K562 (cell line): ENCODE measurements around the gene UNC13C. TPM values are rescaled to one million over a fixed set of nuclear protein-coding genes. Genes with fewer than 3 reads are reported as not detected.

Experiments used
- ATAC-seq: fragments of 200-7000 bp; cut with Tn5 transposase; 3 replicates; pipeline ENCODE4 v1.9.1; 2020; ENCODE audit warnings: moderate library complexity
- BruUV-seq: library from RNA; stranded (reverse); fragments of 400-500 nt; replicated peaks from 2 replicates; lab custom pipeline; 2021; lab: Mats Ljungman, UMichigan
- CTCF ChIA-PET: fragments of 300-600 bp; formaldehyde crosslinking; extraction: SDS; loops from one replicate; lab custom pipeline; 2021; ENCODE audit warnings: low intra/inter-chr PET ratio; lab: Yijun Ruan, JAX
- POLR2A ChIA-PET: fragments of 300-600, 350-650 bp; sonication (Branson Sonifier 250); formaldehyde crosslinking; extraction: SDS; loops from one replicate; lab custom pipeline; 2021; ENCODE audit warnings: antibody characterized with exemption, inconsistent platforms; lab: Yijun Ruan, JAX
- DNase-seq, 4 experiments: peaks; one replicate each; pipeline versions ENCODE4 v3.0.0 to v3.0.0-alpha.2; 2011 to 2018; ENCODE audit warnings: low spot score in 3 of 4, mixed read lengths in 3 of 4; ENCODE audit errors: extremely low read depth in 1 of 4
- FAIRE-seq: peaks from 2 replicates; lab custom pipeline; 2011; peaks lifted over from hg19 to GRCh38; lab: Jason Lieb, UNC
- H2AFZ ChIP-seq: 2 replicates; pipeline ENCODE4 v1.6.0; 2011; ENCODE audit warnings: low read depth, low read length, control low read depth, inconsistent platforms
- H3K27ac ChIP-seq: fragments of 200-600 bp; 3 replicates; pipeline ENCODE4 v1.8.0; 2011; ENCODE audit warnings: low read depth, mild to moderate bottlenecking, control low read depth, inconsistent platforms, low read length, moderate library complexity, mixed read lengths; ENCODE audit errors: extremely low read depth
- H3K27me3 ChIP-seq, 2 experiments: fragments of 300-600 bp in 1 of 2; 2 replicates in 1 of 2; 3 replicates in 1 of 2; pipeline versions ENCODE4 v1.6.0 to v1.8.0; 2011; ENCODE audit warnings: inconsistent platforms in 2 of 2, low read length in 2 of 2, mild to moderate bottlenecking in 1 of 2, mixed read lengths in 1 of 2, moderate library complexity in 1 of 2; ENCODE audit not compliant: control insufficient read depth in 2 of 2, insufficient read depth in 2 of 2
- H3K36me3 ChIP-seq: fragments of 300-600 bp; 3 replicates; pipeline ENCODE4 v1.8.0; 2011; ENCODE audit warnings: mild to moderate bottlenecking, low read length, inconsistent platforms; ENCODE audit not compliant: control insufficient read depth, insufficient read depth
- H3K4me1 ChIP-seq, 2 experiments: fragments of 200-600 bp in 1 of 2; replicated peaks in 1 of 2; 2 replicates in 1 of 2; 3 replicates in 1 of 2; pipeline versions ENCODE4 v1.5.1 to v1.8.0; 2011; ENCODE audit warnings: inconsistent platforms in 2 of 2, low read length in 2 of 2, mild to moderate bottlenecking in 1 of 2, mixed read lengths in 1 of 2, moderate library complexity in 1 of 2; ENCODE audit not compliant: control insufficient read depth in 2 of 2, insufficient read depth in 2 of 2
- H3K4me2 ChIP-seq: 2 replicates; pipeline ENCODE4 v1.6.1; 2011; ENCODE audit warnings: low read length, control low read depth, inconsistent platforms, mixed read lengths; ENCODE audit not compliant: insufficient read depth
- H3K4me3 ChIP-seq: fragments of 200-600 bp; sonication (generic), shearing (Covaris generic); 2 replicates; pipeline ENCODE4 v1.5.1; 2016; ENCODE audit warnings: control low read depth, inconsistent platforms
- H3K79me2 ChIP-seq: fragments of 200-600 bp; 3 replicates; pipeline ENCODE4 v1.8.0; 2011; ENCODE audit warnings: low read length, inconsistent platforms; ENCODE audit not compliant: control insufficient read depth, insufficient read depth
- H3K9ac ChIP-seq, 2 experiments: 2 replicates each; pipeline versions ENCODE4 v1.6.0 to v1.6.1; 2011; ENCODE audit warnings: low read depth in 2 of 2, low read length in 2 of 2, control low read depth in 1 of 2, inconsistent platforms in 1 of 2, mild to moderate bottlenecking in 1 of 2, mixed read lengths in 1 of 2; ENCODE audit not compliant: insufficient read depth in 1 of 2
- H3K9me1 ChIP-seq: one replicate; pipeline ENCODE4 v1.6.0; 2011; ENCODE audit warnings: inconsistent platforms, mild to moderate bottlenecking, low read length, moderate library complexity; ENCODE audit not compliant: control insufficient read depth, insufficient read depth
- H3K9me3 ChIP-seq: replicated peaks from 2 replicates; pipeline ENCODE4 v1.5.1; 2011; ENCODE audit warnings: low read depth, low read length, inconsistent platforms; ENCODE audit not compliant: control insufficient read depth, insufficient read depth
- H4K20me1 ChIP-seq: replicated peaks from 2 replicates; pipeline ENCODE4 v1.6.1; 2011; ENCODE audit warnings: low read length, inconsistent platforms, mixed read lengths; ENCODE audit not compliant: control insufficient read depth, insufficient read depth
- C11orf30 ChIP-seq: fragments of 450-650 bp; IDR thresholded peaks from 2 replicates; pipeline ENCODE4 v1.6.1; 2016; ENCODE audit warnings: low read depth, mild to moderate bottlenecking
- ETV1 ChIP-seq: fragments of 450-650 bp; conservative IDR thresholded peaks from 2 replicates; pipeline ENCODE4 v1.6.1; 2016; ENCODE audit warnings: missing genetic modification characterization, control low read depth, low read depth, missing compliant biosample characterization
- FOXJ2 ChIP-seq: fragments of 200-800 bp; sonication (Bioruptor generic); IDR thresholded peaks from 2 replicates; pipeline ENCODE4 v1.6.1; 2016; ENCODE audit warnings: missing genetic modification characterization, missing compliant biosample characterization
- KLF1 ChIP-seq: fragments of 450-650 bp; IDR thresholded peaks from 2 replicates; pipeline ENCODE4 v1.6.1; 2016; ENCODE audit warnings: missing genetic modification characterization, missing compliant biosample characterization
- MXI1 ChIP-seq: IDR thresholded peaks from 2 replicates; pipeline ENCODE4 v1.6.1; 2011; ENCODE audit warnings: low read depth, mild to moderate bottlenecking, improper control_type of control experiment, low read length
- NRF1 ChIP-seq, 2 experiments: fragments of 450-650 bp; IDR thresholded peaks in 1 of 2; conservative IDR thresholded peaks in 1 of 2; 2 replicates each; pipeline ENCODE4 v1.6.1; 2014; ENCODE audit warnings: mild to moderate bottlenecking in 2 of 2
- SMAD1 ChIP-seq: fragments of 150-350 bp; IDR thresholded peaks from 2 replicates; pipeline ENCODE4 v1.6.1; 2014; ENCODE audit warnings: low read length, low read depth; ENCODE audit not compliant: partially characterized antibody
- SMAD3 ChIP-seq: fragments of 450-650 bp; formaldehyde crosslinking; conservative IDR thresholded peaks from 2 replicates; pipeline ENCODE4 v1.4.0; 2020; ENCODE audit warnings: mild to moderate bottlenecking
- TARDBP ChIP-seq: fragments of 450-650 bp; IDR thresholded peaks from 2 replicates; pipeline ENCODE4 v1.6.1; 2016
- TBL1XR1 ChIP-seq, 2 experiments: IDR thresholded peaks; 2 replicates each; pipeline ENCODE4 v1.6.1; 2012; ENCODE audit warnings: improper control_type of control experiment in 2 of 2, low read length in 2 of 2, mild to moderate bottlenecking in 1 of 2
- ZNF239 ChIP-seq: fragments of 250-450 bp; sonication (Bioruptor Pico); IDR thresholded peaks from 2 replicates; pipeline ENCODE4 v1.4.0; 2020; ENCODE audit warnings: mild to moderate bottlenecking
- ZNF324 ChIP-seq: fragments of 250-450 bp; sonication (Bioruptor Pico); IDR thresholded peaks from 2 replicates; pipeline ENCODE4 v1.4.0; 2020; ENCODE audit warnings: mild to moderate bottlenecking
- ZNF507 ChIP-seq: conservative IDR thresholded peaks from 2 replicates; pipeline ENCODE4 v1.6.1; 2017; ENCODE audit warnings: missing genetic modification characterization, missing compliant biosample characterization
- ZNF766 ChIP-seq: fragments of 200-800 bp; sonication (Bioruptor generic); conservative IDR thresholded peaks from 2 replicates; pipeline ENCODE4 v1.6.1; 2016; ENCODE audit warnings: missing genetic modification characterization, missing compliant biosample characterization
- ZNF79 ChIP-seq: fragments of 250-450 bp; sonication (Bioruptor Pico); IDR thresholded peaks from 2 replicates; pipeline ENCODE4 v1.4.0; 2020; ENCODE audit warnings: low read depth, mild to moderate bottlenecking, moderate library complexity
- WGBS: fragments of 100-300 bp; shearing (Covaris generic); methylation state at CpG from one replicate; pipeline ENCODE4 v1.1.6; 2016; ENCODE audit warnings: low coverage, mixed read lengths; ENCODE audit not compliant: insufficient coverage; ENCODE audit errors: missing lambda C conversion rate; 5-methylcytosine and 5-hydroxymethylcytosine counted together
- in situ Hi-C: fragments of 300-500 bp; cut with MboI; formaldehyde crosslinking; loops from 4 replicates; pipeline ENCODE4 v1.15.0; 2018; ENCODE audit warnings: inconsistent platforms, mixed read lengths
- intact Hi-C: fragments of 100-400 bp; cut with micrococcal nuclease; formaldehyde crosslinking; loops from 2 replicates; pipeline ENCODE4 v1.14.2; 2022
- polyA plus RNA-seq, 8 experiments: library from polyadenylated mRNA; depleted of rRNA in 4 of 8; stranded (reverse) in 5 of 8; unstranded in 3 of 8; fragments of >200 nt; fragmentation: Nextera tagmentation in 2 of 8; fragmentation: Illumina TruSeq in 1 of 8; extraction: Ambion mirVana in 2 of 8; extraction: Trizol in 1 of 8; gene quantifications; 2 replicates each; pipeline versions ENCODE4 v1.2.1 to v1.2.3, GENCODE V29; 2011 to 2014; ENCODE audit warnings: inconsistent platforms in 1 of 8, missing spikeins in 1 of 8
- total RNA-seq, 7 experiments: library from RNA; depleted of rRNA in 6 of 7; stranded (reverse); fragments of >200 nt in 6 of 7; fragmentation: Illumina TruSeq in 2 of 7; extraction: Trizol in 2 of 7; gene quantifications; 2 replicates each; pipeline versions ENCODE4 v1.2.1 to v1.2.3, GENCODE V29; 2011 to 2021; ENCODE audit warnings: low replicate concordance in 1 of 7
- TF ChIP-seq, protein P1 (sequence below): sonication (generic); formaldehyde crosslinking; IDR thresholded peaks from 2 replicates; pipeline ENCODE4 v1.8.0; 2022; ENCODE audit warnings: missing genetic modification reagents, mild to moderate bottlenecking, borderline replicate concordance
- TF ChIP-seq, protein P2 (sequence below): fragments of 450-650 bp; IDR thresholded peaks from 2 replicates; pipeline ENCODE4 v1.6.1; 2018; ENCODE audit not compliant: partially characterized antibody

The UNC13C gene
- total and polyA plus RNA-seq, 9 of the 15 experiments (the other 6 are each of a cell fraction or from before 2014, with no cell fraction given) = not detected

DNA sequence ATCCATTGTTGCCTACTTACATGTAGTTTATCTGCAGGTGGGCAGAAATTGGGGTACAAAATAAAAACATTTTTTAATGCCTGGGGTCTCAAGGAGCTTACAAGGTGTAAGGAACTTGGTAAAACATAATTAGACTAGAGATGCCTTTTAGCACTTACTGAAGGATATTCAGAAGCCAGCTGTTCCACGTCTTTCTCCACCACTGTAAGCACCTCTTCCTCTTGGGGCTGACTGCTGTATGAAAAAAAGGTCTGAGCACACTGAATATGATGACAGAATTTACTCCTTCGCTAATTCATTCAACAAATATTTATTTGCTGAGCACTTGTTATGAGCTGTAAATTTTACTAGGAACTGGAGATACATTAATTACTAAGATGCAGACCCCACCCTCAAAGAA, 539.1 kb downstream of the UNC13C start (continued):
- TF ChIP-seq, protein P1, sequence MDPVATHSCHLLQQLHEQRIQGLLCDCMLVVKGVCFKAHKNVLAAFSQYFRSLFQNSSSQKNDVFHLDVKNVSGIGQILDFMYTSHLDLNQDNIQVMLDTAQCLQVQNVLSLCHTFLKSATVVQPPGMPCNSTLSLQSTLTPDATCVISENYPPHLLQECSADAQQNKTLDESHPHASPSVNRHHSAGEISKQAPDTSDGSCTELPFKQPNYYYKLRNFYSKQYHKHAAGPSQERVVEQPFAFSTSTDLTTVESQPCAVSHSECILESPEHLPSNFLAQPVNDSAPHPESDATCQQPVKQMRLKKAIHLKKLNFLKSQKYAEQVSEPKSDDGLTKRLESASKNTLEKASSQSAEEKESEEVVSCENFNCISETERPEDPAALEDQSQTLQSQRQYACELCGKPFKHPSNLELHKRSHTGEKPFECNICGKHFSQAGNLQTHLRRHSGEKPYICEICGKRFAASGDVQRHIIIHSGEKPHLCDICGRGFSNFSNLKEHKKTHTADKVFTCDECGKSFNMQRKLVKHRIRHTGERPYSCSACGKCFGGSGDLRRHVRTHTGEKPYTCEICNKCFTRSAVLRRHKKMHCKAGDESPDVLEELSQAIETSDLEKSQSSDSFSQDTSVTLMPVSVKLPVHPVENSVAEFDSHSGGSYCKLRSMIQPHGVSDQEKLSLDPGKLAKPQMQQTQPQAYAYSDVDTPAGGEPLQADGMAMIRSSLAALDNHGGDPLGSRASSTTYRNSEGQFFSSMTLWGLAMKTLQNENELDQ (CRISPR knock-in tag) = no peak
- TF ChIP-seq ZNF324 (CRISPR knock-in tag) (no peak), ETV1 (tag) (no peak), TARDBP (no peak), ZNF79 (CRISPR knock-in tag) (no peak)

DNA sequence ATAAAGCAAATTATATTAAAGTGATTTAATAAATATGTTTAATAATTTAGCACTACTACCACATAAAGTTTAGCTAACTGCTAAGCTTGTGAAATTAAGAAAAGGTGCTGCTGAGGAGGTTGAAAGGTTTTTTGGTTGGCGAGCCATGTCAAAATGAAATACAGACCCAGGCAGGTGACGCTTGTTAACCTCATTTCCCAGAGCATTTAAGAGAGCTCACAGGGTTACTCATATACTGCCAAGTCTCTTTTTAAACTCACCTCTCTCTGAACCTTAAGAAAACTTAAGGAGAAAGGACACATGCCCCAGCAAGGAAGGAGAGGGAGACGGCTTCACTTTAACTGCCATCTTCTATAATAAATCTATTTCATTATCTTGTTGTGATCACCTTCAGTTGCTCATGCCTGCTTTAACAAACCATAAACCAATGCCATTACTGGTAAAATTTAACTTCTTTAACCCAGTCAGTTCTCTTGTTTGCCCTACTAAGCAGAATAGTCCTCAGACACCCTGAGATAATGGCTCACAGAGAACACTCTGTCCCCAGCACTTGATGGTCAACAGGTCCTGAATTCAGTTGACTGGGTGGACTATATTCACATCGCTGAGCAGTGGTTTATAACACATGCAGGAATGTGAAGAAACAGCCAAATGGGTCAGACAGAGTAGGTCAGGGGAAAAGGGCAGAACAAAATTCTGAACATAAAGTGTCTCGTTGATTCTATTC, 540.1 kb downstream of the UNC13C start:
- FAIRE-seq = no peak
- 0% methylated on average over 5 of the region's 5 CpGs for WGBS
- TF ChIP-seq C11orf30 = no peak
- no peak for TF ChIP-seq ZNF239 (CRISPR knock-in tag)
- no peak for TF ChIP-seq NRF1 (conservative IDR thresholded peaks at IDR 0.05 in 1 of 2, IDR thresholded peaks at IDR 0.05 in 1 of 2)
- TF ChIP-seq SMAD1 = no peak
- TF ChIP-seq SMAD3 (CRISPR knock-in tag) = no peak
- no peak for TF ChIP-seq ZNF507
- no peak for TF ChIP-seq MXI1
- TF ChIP-seq KLF1 (tag) = no peak
- no peak for TF ChIP-seq ZNF766 (CRISPR knock-in tag)
- TF ChIP-seq, protein P2, sequence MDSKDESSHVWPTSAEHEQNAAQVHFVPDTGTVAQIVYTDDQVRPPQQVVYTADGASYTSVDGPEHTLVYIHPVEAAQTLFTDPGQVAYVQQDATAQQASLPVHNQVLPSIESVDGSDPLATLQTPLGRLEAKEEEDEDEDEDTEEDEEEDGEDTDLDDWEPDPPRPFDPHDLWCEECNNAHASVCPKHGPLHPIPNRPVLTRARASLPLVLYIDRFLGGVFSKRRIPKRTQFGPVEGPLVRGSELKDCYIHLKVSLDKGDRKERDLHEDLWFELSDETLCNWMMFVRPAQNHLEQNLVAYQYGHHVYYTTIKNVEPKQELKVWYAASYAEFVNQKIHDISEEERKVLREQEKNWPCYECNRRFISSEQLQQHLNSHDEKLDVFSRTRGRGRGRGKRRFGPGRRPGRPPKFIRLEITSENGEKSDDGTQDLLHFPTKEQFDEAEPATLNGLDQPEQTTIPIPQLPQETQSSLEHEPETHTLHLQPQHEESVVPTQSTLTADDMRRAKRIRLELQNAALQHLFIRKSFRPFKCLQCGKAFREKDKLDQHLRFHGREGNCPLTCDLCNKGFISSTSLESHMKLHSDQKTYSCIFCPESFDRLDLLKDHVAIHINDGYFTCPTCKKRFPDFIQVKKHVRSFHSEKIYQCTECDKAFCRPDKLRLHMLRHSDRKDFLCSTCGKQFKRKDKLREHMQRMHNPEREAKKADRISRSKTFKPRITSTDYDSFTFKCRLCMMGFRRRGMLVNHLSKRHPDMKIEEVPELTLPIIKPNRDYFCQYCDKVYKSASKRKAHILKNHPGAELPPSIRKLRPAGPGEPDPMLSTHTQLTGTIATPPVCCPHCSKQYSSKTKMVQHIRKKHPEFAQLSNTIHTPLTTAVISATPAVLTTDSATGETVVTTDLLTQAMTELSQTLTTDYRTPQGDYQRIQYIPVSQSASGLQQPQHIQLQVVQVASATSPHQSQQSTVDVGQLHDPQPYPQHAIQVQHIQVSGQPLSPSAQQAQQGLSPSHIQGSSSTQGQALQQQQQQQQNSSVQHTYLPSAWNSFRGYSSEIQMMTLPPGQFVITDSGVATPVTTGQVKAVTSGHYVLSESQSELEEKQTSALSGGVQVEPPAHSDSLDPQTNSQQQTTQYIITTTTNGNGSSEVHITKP = no peak
- no peak for TF ChIP-seq TBL1XR1 (IDR thresholded peaks at IDR 0.05; ENCODE audit: low read length in 2 of 2)
- TF ChIP-seq FOXJ2 = no peak

More for the DNA sequence above, 540.1 kb downstream of the UNC13C start:
- intact Hi-C loops (no loop called here), in situ Hi-C loops (no loop called here)
- Histone ChIP-seq H2AFZ (no peak overlapping the region), H3K9me1 (no peaks in the 10 kb centered on the region), H3K9me3 (no peaks in the 10 kb centered on the region), H3K27me3 (no peaks in the 10 kb centered on the region), H3K79me2 (no peaks in the 10 kb centered on the region), H3K4me1 (no peaks in the 10 kb centered on the region), H3K9ac (no peak overlapping the region), H3K27ac (no peak overlapping the region), H4K20me1 (no peaks in the 10 kb centered on the region), H3K4me2 (no peak overlapping the region), H3K36me3 (no peaks in the 10 kb centered on the region), H3K4me3 (no peak overlapping the region)
- no peak for ATAC-seq
- CTCF ChIA-PET = no interaction called here
- POLR2A ChIA-PET = no interaction called here
- no TSS peak for BruUV-seq
- DNase-seq = no peak
